HPDE6-E6E7 (cell line): ENCODE data around the gene NHERF1.

Experiments used
- DNase-seq: peaks from one replicate; pipeline ENCODE4 v3.0.0; 2011; ENCODE audit warnings: missing footprints; ENCODE audit errors: extremely low spot score

The NHERF1 gene

GRCh38 chr17:74749279-74750038, 1.0 kb downstream of the NHERF1 start:
- no peak for DNase-seq

GRCh38 chr17:74750039-74750326, 1.6 kb downstream of the NHERF1 start:
- DNase-seq: no peak

- no peak for DNase-seq
These were observed 2.1 kb downstream of the NHERF1 start for GRCh38 chr17:74750327-74751069.

GRCh38 chr17:74752415-74752814, 4.0 kb downstream of the NHERF1 start:
- DNase-seq: no peak

GRCh38 chr17:74752822-74753401, 4.5 kb downstream of the NHERF1 start:
- DNase-seq: no peak

GRCh38 chr17:74754832-74755231, 6.4 kb downstream of the NHERF1 start:
- DNase-seq: no peak

GRCh38 chr17:74755533-74755932, 7.1 kb downstream of the NHERF1 start:
- DNase-seq: no peak

- DNase-seq: no peak
These were observed 8.5 kb downstream of the NHERF1 start for GRCh38 chr17:74756891-74757290.

GRCh38 chr17:74757502-74757901, 9.1 kb downstream of the NHERF1 start:
- DNase-seq: peak; percentile 54

GRCh38 chr17:74757931-74758847, 9.8 kb downstream of the NHERF1 start:
- DNase-seq: peak; percentile 53

- peak; percentile 88 for DNase-seq
These were observed 10.4 kb downstream of the NHERF1 start for GRCh38 chr17:74758848-74759168.

- DNase-seq: no peak
These were observed 10.9 kb downstream of the NHERF1 start for GRCh38 chr17:74759243-74759801.

- DNase-seq: peak; percentile 87
These were observed 11.5 kb downstream of the NHERF1 start for GRCh38 chr17:74759941-74760340.

- DNase-seq: peak; percentile 80
These were observed 12.1 kb downstream of the NHERF1 start for GRCh38 chr17:74760404-74761105.

GRCh38 chr17:74761419-74761818, 13.0 kb downstream of the NHERF1 start:
- no peak for DNase-seq

GRCh38 chr17:74761931-74762330, 13.5 kb downstream of the NHERF1 start:
- no peak for DNase-seq

- DNase-seq: no peak
These were observed 15.3 kb downstream of the NHERF1 start for GRCh38 chr17:74763565-74764387.

- no peak for DNase-seq
These were observed 16.4 kb downstream of the NHERF1 start for GRCh38 chr17:74764751-74765286.

GRCh38 chr17:74766413-74766812, 18.0 kb downstream of the NHERF1 start:
- no peak for DNase-seq

GRCh38 chr17:74767111-74767516, 18.7 kb downstream of the NHERF1 start:
- DNase-seq: no peak
